VCaP (cell line): Measurements from ENCODE around the gene MMP24.
A peak's percentile ranks its signal among the peaks of the same experiment; 100 is the strongest.

Source experiments
- H3K27ac ChIP-seq: fragments of 450-650 bp; 2 replicates; pipeline ENCODE4 v1.5.1; 2017
- TF ChIP-seq, protein P1 (sequence below): fragments of 450-650 bp; conservative IDR thresholded peaks from 2 replicates; pipeline ENCODE4 v1.5.1; 2017; ENCODE audit warnings: mild to moderate bottlenecking, moderate library complexity

Gene MMP24

DNA sequence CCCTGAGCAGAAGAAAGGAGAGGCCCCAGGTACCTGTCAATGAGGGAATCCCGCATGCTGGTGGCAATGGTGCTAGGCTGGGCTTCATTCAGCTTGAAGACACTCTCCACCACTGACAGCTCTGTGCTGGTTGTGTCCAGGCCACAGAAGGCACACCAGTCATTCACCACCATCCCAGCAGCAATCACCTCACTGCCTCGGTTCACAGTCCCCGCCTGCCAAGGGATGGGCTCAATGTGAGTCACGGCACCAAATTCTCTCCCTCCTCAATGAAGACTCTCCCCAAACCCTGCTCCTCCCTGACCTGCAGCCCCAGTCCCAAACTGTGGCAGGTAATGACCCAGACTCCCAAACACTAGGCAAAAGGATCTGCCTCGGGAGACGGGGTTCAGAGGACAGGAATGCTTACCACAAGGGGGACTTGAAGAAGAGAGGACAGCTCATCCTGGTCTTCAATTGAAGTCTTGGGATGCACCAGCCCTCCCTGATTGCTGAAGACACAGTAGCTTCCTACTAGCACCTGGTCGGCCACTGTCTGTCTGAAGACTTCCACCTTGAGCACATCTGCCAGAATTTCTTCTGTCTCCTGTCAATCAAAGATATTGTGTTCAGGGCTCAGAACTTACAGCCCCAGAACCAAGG lies 53.2 kb downstream of the MMP24 start:
- TF ChIP-seq, protein P1, sequence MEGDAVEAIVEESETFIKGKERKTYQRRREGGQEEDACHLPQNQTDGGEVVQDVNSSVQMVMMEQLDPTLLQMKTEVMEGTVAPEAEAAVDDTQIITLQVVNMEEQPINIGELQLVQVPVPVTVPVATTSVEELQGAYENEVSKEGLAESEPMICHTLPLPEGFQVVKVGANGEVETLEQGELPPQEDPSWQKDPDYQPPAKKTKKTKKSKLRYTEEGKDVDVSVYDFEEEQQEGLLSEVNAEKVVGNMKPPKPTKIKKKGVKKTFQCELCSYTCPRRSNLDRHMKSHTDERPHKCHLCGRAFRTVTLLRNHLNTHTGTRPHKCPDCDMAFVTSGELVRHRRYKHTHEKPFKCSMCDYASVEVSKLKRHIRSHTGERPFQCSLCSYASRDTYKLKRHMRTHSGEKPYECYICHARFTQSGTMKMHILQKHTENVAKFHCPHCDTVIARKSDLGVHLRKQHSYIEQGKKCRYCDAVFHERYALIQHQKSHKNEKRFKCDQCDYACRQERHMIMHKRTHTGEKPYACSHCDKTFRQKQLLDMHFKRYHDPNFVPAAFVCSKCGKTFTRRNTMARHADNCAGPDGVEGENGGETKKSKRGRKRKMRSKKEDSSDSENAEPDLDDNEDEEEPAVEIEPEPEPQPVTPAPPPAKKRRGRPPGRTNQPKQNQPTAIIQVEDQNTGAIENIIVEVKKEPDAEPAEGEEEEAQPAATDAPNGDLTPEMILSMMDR = no peak
- peak overlapping the region; percentile 89 for H3K27ac ChIP-seq

DNA sequence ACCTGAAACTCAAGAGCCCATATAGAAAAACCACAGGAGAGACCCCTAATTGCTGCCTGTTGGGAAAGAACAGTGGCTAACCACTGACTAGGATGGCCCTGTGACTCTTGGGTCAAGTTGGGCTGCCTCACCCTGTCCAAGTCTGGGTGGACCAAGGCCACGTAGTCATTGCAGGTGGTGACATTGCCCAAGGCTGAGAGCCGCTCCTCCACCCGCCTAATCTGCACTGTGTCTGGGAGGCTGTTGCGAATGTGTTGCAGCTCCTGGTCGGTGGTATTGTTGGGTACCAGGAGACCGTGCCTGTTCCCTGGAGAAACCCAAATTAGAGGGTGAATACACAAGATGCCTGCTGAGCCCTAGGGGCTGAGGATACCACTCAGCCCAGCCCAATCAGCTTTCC lies 54.0 kb downstream of the MMP24 start:
- TF ChIP-seq, protein P1 = no peak
- peak overlapping the region; percentile 89 for H3K27ac ChIP-seq

DNA sequence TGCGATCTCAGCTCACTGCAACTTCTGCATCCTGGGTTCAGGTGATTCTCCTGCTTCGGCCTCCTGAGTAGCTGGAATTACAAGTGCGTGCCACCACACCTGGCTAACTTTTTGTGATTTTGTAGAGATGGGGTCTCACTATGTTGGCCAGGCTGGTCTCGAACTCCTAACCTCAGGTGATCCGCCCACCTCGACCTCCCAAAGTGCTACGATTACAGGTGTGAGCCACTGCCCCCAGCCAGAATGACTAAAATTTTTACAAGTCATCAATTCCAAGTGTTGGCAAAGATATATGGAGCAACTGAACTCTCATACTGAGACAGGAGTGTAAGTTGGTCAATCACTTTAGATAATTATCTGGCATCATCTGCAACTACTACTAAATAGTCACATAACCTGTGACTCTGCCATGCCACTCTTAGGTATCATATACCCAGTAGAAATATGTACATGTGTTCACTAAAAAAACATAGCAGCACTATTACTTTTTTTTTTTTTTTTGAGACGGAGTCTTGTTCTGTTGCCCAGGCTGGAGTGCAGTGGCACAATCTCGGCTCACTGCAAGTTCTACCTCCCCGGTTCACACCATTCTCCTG lies 55.1 kb downstream of the MMP24 start:
- TF ChIP-seq, protein P1 = no peak
- no peak overlapping the region for H3K27ac ChIP-seq

DNA sequence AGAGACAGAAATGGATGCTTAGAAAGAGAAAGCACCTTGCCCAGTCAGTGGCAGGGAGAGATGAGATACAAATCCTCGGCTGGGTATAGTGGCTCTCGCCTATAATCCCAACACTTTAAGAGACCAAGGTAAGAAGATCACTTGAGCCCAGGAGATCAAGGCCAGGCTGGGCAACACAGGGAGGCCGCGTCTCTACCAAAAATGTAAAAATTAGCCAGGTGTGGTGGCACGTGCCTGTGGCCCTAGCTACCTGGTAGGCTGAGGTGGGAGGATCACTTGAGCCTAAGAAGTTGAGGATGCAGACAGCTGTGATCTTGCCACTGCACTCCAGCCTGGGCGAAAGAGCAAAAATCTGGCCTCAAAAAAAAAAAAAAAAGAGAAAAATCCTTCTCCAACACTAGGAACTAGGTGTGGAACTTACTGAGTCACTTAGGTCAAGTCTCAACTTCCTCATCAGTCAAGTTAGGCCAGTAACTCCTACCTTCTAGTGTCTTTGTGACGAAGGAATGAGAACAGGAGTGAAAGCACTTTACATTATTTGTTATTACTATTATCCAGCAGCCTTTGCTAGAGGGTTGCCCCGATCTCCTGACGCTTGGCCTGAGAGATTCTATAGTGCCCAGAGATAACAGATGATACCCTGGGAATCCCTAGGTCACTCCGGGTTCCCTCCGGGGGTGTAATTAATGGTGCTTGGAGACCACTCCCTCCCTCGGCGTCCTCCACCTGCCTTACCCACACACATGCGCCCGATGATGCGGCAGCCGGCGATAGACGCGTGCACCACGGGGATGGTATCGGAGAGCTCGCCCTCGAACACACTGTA lies 57.2 kb downstream of the MMP24 start:
- TF ChIP-seq, protein P1 = no peak
- peak overlapping the region; percentile 87 for H3K27ac ChIP-seq

DNA sequence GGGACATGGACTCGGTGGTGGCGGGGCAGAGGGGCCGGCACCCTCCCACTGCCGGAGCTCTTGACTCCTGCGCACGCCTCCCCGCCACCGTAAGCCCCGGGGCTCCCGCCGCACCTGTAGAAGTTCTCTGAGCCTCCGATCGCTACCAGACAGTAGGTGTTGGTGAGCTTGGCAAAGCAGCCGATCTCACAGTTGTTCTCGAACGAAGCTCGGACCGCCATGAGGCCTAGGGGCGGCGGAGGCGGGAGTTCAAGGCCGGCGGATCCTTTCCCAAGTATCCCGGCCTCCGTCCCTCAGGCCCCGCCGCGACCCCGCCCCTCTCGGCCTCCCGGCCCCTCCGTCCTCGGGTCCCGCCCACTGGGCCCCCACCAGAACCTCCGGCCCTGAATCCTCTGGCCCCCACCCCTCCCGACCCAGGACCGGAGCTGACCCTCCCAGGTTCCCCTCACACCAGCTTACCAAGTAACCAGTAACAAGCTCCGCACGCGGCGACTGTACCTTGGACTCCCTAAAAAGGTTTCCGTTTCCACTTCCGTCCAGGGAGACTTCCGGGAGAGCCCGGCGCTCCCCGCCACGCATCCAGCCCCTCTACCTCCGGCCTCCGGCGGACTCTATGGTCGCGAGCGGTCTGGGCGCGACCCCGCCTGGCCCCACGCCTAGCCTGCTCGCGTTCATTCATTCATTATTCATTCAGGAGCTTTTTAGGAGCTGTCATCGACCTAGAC lies 57.9 kb downstream of the MMP24 start, which contains the start of gene EIF6:
Gene EIF6, minus strand, starts transcription at position 506 of the 725 bp plus-strand sequence. Its CDS starts 285 bp downstream, at position 221.
- TF ChIP-seq, protein P1 = no peak
- H3K27ac ChIP-seq = peak within 1 kb of the TSS; percentile 87

DNA sequence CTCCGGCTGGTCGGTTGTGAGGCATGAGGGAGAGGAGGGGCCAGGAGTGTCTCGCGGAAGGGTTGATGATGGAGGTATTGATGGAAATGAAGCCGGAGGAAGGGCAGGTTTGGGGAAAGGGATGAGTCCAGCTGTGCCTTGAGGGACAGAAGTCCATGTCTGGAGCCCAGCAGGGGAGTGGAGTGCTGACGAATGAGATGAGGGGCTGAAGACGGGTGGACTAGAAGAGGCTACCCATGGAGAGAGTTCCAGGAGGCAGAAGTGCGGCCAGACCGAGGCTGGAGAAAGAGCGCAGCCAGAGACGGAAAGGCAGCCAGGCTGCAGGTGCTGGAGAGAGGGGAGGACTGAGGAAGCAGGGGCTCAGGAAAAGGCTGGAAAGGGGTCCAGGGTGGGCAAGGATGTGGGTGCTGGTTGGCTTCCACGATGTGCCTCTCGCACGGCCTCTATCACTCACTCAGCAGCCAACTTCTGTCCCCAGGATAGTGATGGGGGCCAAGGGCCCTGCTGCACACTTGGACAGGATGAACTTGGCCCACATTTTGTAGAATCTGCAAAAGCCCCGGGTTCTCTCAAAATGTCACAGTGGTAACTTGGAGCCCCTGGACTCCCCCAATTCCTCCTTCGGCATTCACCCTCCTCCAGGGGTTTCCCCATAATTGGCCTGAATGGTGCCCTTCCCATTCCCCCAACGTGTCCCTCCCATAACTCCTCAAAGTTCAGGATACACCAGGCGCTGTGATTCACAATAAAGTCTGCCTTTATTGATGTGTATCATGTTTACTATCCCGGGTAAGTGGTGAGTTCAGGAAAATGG lies 58.7 kb downstream of the MMP24 start:
- peak overlapping the region; percentile 87 for H3K27ac ChIP-seq
- TF ChIP-seq, protein P1 = no peak
